ENCODE results near the gene ALG1L2. TPM values are rescaled to one million over a fixed set of nuclear protein-coding genes. Genes with fewer than 3 reads are reported as not detected.
"Not testable (repeated sequence)": the region's sequence is repeated elsewhere in the genome, so short reads cannot be mapped to it uniquely, and the experiment has no call there.

The ALG1L2 gene, protein sequence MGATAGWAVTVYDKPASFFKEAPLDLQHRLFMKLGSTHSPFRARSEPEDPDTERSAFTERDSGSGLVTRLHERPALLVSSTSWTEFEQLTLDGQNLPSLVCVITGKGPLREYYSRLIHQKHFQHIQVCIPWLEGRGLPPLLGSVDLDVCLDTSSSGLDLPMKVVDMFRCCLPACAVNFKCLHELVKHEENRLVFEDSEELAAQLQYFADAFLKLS
- total RNA-seq, result not detected

DNA sequence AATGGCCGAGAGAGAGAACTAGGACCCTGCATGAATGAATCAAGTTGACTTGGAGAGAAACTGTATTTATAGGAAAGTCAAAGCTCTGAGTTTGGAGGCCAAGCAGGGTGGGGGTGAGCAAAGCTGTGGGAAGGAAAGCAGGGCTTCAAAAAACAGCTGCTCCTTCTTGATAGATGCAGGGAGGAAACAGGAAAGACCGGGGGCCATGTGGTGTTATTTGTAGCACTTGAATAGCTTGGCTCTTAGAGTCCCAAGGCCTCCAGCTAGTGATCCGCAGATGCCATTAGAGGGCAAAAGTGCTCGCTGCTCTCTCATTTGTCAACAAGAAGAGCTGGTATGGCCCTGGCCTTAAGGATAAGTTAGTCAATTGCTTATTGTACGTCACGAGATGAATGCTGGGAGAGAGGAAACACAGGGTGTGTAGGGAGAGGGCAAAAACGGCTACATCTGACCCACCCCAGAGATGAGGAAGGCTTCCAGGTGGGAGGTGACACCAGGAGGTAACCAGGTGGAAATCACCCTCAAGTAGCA, at the start of gene ALG1L2:
Gene ALG1L2 (plus strand): TSS at position 481 of the 531 bp plus-strand sequence. CDS start 186 bp downstream, outside the sequence.
- DNase-seq (ENCODE audit: low spot score in 2 of 2), result no peak
- H3K27ac ChIP-seq, result no peak within 1 kb of the TSS
- no peaks in the 10 kb centered on the region for H3K4me1 ChIP-seq
- no peaks in the 10 kb centered on the region for H3K36me3 ChIP-seq
- no peak within 1 kb of the TSS for H3K4me3 ChIP-seq
- TF ChIP-seq CTCF (IDR thresholded peaks at IDR 0.05), result no peak
- H3K27me3 ChIP-seq, result no peaks in the 10 kb centered on the region
- intact Hi-C loops (cut with DNase I), result no loop called here
- no peaks in the 10 kb centered on the region for H3K9me3 ChIP-seq

DNA sequence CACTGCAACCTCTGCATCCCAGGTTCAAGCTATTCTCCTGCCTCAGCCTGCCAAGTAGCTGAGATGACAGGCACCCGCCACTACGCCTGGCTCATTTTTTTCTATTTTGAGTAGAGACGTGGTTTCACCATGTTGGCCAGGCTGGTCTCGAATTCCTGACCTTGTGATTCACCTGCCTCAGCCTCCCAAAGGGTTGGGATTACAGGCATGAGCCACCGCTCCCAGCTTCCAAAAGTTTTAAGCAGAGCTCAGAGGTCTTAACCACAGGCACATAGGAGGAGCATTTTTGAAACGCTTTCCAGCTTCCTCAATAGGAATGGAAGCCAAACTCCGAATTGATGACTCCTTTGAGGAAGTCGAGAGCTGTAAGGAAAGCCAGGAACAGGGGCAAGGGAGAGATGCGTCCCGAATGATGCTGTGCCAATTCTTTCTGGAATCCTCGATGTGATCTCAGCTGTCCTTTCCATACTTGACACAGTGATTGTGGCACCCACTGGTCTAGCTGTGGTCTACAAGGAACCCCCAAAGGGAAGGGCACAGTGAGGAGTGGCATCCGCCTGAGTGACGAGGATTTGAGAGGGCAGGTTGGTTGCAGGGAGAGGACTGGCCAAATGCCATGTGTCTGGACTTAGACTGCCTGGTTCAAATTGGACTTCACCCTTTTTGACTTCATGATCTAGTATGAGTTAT, 44.4 kb upstream of the ALG1L2 start:
- H3K36me3 ChIP-seq; DNase-seq (ENCODE audit: low spot score in 2 of 2); H3K4me3 ChIP-seq; H3K4me1 ChIP-seq; H3K27ac ChIP-seq; H3K9me3 ChIP-seq; intact Hi-C loops (cut with DNase I); H3K27me3 ChIP-seq: not testable (repeated sequence)

DNA sequence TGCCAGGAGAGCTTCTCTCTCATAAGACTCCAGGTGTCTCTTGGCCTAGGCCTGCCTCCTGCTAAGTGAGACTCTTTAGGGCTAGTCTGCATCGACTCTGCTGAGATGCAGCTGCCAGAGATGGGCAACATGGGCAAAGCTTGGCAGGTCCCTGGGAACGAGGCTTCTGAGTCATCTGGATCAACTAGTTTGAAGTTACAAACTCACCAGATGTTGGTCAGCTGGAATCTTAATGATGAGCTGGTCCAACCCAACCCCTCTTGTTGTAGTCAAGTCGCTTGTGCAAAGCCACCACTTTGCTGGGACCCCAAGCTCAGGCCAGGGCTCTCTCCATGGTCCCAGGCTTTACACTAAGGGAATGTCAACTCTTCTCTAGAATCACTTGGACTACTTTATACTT, 38.9 kb upstream of the ALG1L2 start:
- H3K27ac ChIP-seq; H3K27me3 ChIP-seq; intact Hi-C loops (cut with DNase I); DNase-seq (ENCODE audit: low spot score in 2 of 2); H3K4me1 ChIP-seq; H3K36me3 ChIP-seq; H3K9me3 ChIP-seq; H3K4me3 ChIP-seq: not testable (repeated sequence)

GRCh38 chr3:130043658-130044057, 38.0 kb upstream of the ALG1L2 start:
- not testable (repeated sequence) for H3K36me3 ChIP-seq

GRCh38 chr3:130044370-130044769, 37.3 kb upstream of the ALG1L2 start:
- no peak overlapping the region for H3K27ac ChIP-seq
- no peak for DNase-seq (ENCODE audit: low spot score in 2 of 2)
- no peaks in the 10 kb centered on the region for H3K4me1 ChIP-seq
- H3K4me3 ChIP-seq, result no peak overlapping the region
- no peaks in the 10 kb centered on the region for H3K27me3 ChIP-seq
- intact Hi-C loops (cut with DNase I), result no loop called here
- no peaks in the 10 kb centered on the region for H3K9me3 ChIP-seq
- H3K36me3 ChIP-seq, result no peaks in the 10 kb centered on the region
- TF ChIP-seq CTCF (IDR thresholded peaks at IDR 0.05), result no peak

More at GRCh38 chr3:130043658-130044057, 38.0 kb upstream of the ALG1L2 start:
- H3K9me3 ChIP-seq; H3K4me1 ChIP-seq; H3K27me3 ChIP-seq; H3K27ac ChIP-seq; DNase-seq (ENCODE audit: low spot score in 2 of 2); H3K4me3 ChIP-seq; intact Hi-C loops (cut with DNase I): not testable (repeated sequence)

DNA sequence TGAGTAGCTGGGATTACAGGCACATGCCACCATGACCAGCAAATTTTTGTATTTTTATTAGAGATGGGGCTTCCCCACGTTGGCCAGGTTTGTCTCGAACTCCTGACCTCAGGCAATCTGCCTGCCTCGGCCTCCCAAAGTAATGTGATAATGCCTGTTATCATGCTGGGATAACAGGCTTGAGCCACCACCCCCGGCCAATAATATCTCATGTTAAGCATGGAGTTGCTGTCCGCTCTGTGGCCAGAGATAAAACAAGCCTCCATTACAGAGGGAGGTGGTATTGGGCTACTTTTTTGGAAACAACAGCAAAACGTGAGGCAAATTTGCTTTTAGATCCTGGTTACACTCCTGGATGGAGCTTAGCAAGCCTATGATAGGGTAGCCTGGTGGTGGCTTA, 32.9 kb upstream of the ALG1L2 start:
- no peaks in the 10 kb centered on the region for H3K36me3 ChIP-seq
- no peaks in the 10 kb centered on the region for H3K9me3 ChIP-seq
- H3K27me3 ChIP-seq, result no peaks in the 10 kb centered on the region
- no peak overlapping the region for H3K4me3 ChIP-seq
- intact Hi-C loops (cut with DNase I), result no loop called here
- H3K27ac ChIP-seq, result no peak overlapping the region
- H3K4me1 ChIP-seq, result no peaks in the 10 kb centered on the region
- no peak for TF ChIP-seq CTCF (IDR thresholded peaks at IDR 0.05)
- no peak for DNase-seq (ENCODE audit: low spot score in 2 of 2)

DNA sequence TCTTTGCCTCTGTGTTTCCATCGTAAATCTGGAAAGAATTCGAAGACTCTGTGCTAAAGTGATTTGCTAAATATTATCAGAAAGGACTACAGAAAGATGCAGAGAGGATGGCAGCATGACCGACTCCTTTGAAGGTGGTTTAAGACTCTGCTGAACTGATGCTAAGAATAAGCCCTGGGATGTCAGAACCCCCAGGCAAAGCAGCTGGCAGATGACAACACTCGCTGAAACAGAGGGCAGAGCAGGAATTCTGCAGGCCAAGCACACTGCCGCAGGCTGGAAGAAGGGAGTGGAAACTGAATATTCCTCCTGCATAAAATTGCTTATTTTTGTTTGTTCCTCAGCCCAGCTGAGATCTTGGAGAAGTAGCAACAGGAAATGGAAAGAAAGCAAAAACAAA, 29.3 kb upstream of the ALG1L2 start:
- intact Hi-C loops (cut with DNase I); H3K27me3 ChIP-seq; DNase-seq (ENCODE audit: low spot score in 2 of 2); H3K9me3 ChIP-seq; H3K4me3 ChIP-seq; H3K27ac ChIP-seq; H3K4me1 ChIP-seq; H3K36me3 ChIP-seq: not testable (repeated sequence)

DNA sequence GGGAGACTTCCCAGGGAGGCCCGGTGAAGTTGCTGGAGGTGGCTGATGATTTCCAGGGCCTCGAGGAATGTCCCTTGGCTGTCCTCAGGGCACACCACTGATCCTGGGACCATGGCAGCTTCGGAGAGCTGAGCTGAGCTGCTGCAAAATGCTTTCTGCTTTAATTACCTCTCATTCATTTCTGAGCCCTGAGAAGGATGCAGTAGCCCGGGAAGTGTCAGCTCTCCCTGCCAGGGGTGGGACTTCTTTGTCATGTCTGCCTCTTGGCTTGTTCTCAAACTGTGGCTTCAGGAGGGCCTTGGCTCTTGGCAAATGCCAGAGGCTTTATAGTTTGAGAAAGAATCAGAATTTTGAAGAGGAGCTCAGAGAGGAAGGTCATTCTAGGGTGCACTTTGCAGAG, 28.7 kb upstream of the ALG1L2 start:
- H3K27ac ChIP-seq; H3K4me3 ChIP-seq; H3K27me3 ChIP-seq; H3K36me3 ChIP-seq; intact Hi-C loops (cut with DNase I); H3K4me1 ChIP-seq; H3K9me3 ChIP-seq; DNase-seq (ENCODE audit: low spot score in 2 of 2): not testable (repeated sequence)

- DNase-seq (ENCODE audit: low spot score in 2 of 2); H3K27ac ChIP-seq; H3K9me3 ChIP-seq; H3K4me3 ChIP-seq; H3K4me1 ChIP-seq; intact Hi-C loops (cut with DNase I); H3K27me3 ChIP-seq; H3K36me3 ChIP-seq: not testable (repeated sequence)
These were observed 23.9 kb upstream of the ALG1L2 start for GRCh38 chr3:130057536-130058266.

DNA sequence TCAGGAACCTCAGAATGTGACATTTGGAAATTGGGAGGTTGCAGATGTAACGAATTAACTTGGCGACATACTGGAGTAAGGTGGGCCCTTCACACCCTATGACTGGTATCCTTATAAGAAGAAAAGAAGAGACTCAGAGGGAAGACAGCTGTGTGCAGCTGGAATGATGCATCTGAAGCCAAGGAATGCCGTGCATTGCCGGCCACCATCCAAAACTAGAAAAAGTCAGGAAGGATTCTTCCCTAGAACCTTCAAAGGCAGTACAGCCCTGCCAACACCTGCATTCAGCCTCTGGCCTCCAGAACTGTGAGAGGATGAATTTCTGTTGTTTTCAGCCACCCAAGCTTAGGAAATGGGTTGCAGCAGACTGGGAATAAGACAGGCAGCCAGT, 23.4 kb upstream of the ALG1L2 start:
- H3K4me1 ChIP-seq; H3K9me3 ChIP-seq; H3K4me3 ChIP-seq; DNase-seq (ENCODE audit: low spot score in 2 of 2); H3K36me3 ChIP-seq; H3K27me3 ChIP-seq; intact Hi-C loops (cut with DNase I); H3K27ac ChIP-seq: not testable (repeated sequence)

DNA sequence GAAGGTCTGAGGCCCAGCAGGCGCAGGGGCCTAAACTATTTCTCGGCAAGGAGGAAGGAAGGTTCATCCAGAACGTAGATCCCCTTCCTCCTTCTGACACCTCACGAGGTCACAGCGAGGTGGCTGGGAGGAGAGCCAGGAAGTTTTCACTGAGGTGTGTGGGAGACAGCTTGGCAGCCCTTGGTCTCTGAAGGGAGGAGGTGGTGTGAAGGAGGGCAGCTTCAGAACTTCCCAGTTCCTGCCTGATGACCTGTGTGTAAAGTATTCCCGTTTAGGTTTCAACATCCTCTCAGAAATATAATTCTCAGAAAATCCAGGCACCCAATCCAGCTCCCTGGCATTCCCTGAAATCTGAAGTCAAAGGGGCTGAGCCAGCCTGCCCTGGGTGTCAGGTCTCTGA, 22.9 kb upstream of the ALG1L2 start:
- H3K27ac ChIP-seq, result not testable (repeated sequence)

More for the DNA sequence above, 22.9 kb upstream of the ALG1L2 start:
- H3K36me3 ChIP-seq; H3K27me3 ChIP-seq; intact Hi-C loops (cut with DNase I); H3K4me3 ChIP-seq; H3K9me3 ChIP-seq; H3K4me1 ChIP-seq; DNase-seq (ENCODE audit: low spot score in 2 of 2): not testable (repeated sequence)

Measured in ascending aorta (tissue), 2 donors.